GM21390 (cell line): ENCODE data around the gene PIK3C2A.
"Not testable (repeated sequence)": the region's sequence is repeated elsewhere in the genome, so short reads cannot be mapped to it uniquely, and the experiment has no call there.

Experiments
- ATAC-seq: cut with Tn5 transposase; IDR thresholded peaks from one replicate; pipeline ENCODE4 v1.9.1; 2021; ENCODE audit not compliant: unreplicated experiment

PIK3C2A gene

DNA sequence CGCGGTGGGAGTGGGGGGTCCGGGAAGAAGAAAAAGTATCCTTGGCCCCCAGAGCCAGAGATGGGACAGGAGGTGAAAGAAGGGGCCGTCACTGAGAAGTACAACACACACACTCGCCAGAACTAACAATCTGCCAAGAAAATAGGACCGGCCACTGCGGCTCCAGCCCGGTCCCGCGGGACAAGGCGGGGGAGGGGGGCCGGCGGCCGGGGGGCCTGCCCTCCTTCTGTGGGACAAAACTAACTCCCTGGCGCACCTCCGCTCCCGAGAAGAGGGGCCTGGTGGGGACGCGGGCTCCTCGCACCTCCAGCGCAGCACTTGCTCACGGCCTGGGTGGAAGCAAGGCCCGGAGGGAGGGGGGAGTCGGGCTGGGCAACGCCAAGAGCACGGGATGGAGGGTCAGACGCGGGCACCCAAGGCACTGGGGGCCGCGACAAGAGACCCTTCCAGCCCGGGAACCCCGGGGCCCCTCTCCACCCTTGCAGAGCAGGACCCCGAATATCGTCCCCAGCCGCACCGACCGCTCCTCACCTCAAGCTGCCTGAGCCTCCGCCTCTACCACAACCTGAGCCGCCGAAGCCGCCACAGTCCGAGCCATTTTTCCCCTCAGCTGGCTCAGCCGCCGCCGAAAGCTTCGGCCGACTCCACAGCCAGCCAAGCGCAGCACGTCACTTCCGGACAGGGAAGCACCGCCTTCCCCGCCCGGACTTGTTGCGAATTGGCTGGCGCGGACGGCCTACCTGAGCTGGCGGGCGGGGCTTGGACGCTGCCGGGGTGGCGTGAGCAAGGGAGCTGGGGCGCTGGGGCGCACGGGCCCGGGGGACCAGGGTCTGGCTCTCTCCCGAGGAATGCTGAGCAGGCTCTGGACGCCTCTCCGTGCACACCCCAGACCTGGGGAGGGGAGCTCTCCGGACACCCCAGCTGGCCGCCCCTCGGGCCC, at the start of gene PIK3C2A:
Gene PIK3C2A, minus strand, starts transcription at position 670 of the 940 bp plus-strand sequence. CDS start 38,245 bp downstream, outside the sequence.
- peak; percentile 96 for ATAC-seq

DNA sequence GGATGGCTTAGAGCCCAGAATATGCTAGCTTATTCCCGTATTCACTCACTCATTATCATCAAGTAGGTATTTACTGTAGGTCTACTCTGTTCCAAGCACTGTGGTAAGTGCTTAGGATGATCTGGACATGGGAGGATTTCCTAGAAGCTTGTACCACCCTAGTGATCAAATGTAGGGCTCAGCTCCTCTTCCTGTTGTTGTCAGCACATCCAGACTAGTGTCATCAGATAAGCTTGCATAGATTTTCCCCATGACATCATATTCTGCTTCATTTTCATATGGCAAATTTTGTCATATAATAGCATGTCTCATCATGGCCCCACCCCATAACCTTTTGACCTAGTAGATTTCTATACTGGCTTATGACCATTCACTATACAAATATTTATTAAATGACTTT, 49.4 kb upstream of the PIK3C2A start:
- no peak for ATAC-seq

- ATAC-seq: no peak
Observed at GRCh38 chr11:17256512-17256911, 48.7 kb upstream of the PIK3C2A start.

- no peak for ATAC-seq
Observed at GRCh38 chr11:17252704-17253103, 44.9 kb upstream of the PIK3C2A start.

DNA sequence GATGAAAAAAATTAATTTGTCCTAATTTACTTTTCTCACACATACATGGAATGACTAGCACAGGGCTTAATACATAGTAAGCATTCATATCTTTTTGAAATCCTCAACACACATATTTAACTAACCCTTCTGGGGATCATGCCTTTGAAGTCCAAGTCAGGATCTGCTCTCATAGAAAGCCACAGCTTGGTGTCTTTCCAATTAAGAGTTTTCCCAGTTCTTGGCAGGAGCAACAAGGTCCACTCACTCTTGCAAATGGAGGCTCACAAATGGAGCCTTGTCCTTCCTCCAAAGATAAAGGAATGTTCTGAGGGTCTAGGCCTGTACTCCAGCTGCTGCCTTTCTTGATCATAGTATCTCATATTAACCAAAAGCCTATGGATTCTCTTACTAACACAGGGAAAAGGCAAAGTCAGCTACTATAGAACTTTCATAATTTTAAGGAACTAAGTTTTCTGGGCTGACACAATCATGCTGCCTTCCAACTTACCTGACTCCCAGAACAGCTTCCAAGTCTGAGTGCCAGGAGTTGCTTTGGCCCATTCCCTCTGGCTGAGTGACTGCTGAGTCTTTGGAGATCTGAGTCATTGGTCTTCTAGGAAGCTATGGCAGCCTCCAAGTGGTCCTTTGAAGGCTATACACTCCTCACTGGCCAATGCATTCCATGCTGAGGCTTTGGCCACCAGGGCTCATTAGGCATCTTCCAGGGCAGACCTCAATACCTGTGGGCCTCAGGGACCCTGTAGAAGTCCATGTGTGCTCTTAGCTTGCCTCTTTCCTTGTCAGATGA, 43.0 kb upstream of the PIK3C2A start:
- no peak for ATAC-seq

GRCh38 chr11:17244046-17244445, 36.3 kb upstream of the PIK3C2A start:
- peak; percentile 83 for ATAC-seq

DNA sequence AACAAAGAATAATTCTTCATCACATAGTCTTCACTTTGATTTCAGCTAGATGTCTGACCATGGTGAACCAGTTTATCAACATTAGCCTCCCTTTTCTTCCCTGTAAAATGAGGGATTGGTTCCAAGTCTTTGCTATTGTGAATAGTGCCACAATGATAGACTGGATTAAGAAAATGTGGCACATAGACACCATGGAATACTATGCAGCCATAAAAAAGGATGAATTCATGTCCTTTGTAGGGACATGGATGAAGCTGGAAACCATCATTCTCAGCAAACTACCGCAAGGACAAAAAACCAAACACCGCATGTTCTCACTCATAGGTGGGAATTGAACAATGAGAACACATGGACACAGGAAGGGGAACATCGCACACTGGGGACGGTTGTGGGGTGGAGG, 35.2 kb upstream of the PIK3C2A start:
- not testable (repeated sequence) for ATAC-seq

- no peak for ATAC-seq
Observed at GRCh38 chr11:17240780-17241179, 33.0 kb upstream of the PIK3C2A start.

- not testable (repeated sequence) for ATAC-seq
Observed at GRCh38 chr11:17239927-17240326, 32.1 kb upstream of the PIK3C2A start.

DNA sequence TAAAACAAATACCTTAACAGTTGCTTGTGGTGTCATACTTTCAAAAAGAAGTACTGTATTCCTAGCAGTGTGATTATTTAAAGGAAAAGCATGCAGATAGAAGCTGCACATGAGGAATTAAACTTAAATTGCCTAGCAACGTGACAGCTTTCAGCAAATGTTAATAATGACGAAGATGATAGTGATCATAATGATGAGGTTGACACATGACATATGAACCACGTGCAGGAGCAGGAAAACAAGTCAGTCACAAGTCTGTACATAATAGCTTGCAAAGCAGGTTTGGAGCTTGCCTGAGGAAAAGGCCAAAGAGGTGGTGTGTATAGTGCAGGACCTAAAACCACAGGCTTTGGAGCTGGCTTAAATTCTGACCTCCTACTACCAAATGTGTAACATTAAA, 30.6 kb upstream of the PIK3C2A start:
- no peak for ATAC-seq

- ATAC-seq: no peak
Observed at GRCh38 chr11:17233101-17233500, 25.3 kb upstream of the PIK3C2A start.

- ATAC-seq: peak; percentile 91
Observed at GRCh38 chr11:17230867-17231851, 23.4 kb upstream of the PIK3C2A start.

DNA sequence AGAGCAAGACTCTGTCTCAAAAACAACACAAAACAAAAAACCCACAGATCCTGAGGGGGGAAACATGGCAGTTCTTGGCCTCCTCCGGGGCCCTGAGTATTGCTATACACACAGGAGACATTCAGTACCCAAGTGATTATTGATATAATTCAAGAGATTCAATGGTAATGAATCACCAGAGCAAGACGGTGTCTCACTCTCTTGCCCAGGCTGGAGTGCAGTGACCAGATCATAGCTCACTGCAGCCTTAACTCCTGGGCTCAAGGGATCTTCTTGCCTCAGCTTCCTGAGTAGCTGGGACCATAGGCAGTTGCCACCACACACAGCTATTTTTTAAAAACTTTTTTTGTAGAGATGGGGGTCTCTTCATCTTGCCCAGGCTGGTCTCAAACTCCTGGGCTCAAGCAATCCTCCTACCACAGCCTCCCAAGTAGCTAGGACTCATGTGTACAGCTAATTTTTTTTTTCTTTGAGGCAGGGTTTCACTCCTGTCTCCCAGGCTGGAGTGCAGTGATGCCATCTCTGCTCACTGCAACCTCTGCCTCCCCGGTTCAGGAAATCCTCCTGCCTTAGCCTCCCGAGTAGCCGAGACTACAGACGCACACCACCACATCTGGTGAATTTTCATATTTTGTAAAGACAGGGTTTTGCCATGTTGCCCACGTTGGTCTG, 21.8 kb upstream of the PIK3C2A start:
- ATAC-seq: no peak

- not testable (repeated sequence) for ATAC-seq
Observed at GRCh38 chr11:17228186-17228925, 20.6 kb upstream of the PIK3C2A start.

GRCh38 chr11:17224727-17225126, 16.9 kb upstream of the PIK3C2A start:
- ATAC-seq: no peak

DNA sequence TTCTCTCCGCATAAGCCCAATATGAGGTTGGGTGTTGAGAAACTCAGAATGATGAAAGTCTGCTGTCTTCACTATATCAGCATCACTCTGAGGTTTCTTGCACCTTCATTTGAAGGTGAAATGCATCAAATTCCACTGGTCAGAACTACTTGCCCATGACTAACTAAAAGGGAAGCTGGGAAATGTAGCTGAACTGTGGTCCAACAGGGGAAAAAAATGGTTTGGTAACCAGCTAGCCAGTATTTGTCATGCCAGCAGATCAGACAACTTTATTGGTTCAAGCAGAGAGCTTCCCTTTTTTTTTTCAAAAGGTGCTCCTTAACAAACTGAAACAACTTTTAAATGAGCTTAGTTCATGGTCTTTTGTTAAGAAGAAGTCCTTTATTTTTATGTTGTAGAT, 14.2 kb upstream of the PIK3C2A start:
- ATAC-seq: no peak

GRCh38 chr11:17219016-17219415, 11.2 kb upstream of the PIK3C2A start:
- no peak for ATAC-seq

DNA sequence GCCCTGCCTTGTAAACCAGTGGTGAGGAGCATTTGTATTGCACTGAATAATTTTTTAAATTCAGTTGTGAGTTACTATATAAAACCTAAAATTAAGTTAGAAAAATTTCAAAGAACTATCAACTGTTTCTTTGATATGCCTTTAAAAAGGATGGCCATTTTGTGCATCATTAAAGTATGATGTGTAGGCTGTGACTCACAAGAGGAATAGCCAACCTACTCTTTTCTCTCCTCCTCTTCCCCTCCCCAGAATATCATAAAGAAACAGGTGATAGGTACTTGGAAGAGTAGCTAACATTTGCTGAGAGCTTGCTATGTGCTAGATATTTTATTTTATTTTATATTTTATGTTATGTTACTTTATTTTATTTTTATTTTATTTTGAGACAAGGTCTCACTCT, 10.6 kb upstream of the PIK3C2A start:
- no peak for ATAC-seq

- no peak for ATAC-seq
Observed at GRCh38 chr11:17217401-17217800, 9.6 kb upstream of the PIK3C2A start.
